ENCODE measurements around the gene RNF146. TPM values are rescaled to one million over a fixed set of nuclear protein-coding genes. Genes with fewer than 3 reads are reported as not detected.

Gene RNF146, protein sequence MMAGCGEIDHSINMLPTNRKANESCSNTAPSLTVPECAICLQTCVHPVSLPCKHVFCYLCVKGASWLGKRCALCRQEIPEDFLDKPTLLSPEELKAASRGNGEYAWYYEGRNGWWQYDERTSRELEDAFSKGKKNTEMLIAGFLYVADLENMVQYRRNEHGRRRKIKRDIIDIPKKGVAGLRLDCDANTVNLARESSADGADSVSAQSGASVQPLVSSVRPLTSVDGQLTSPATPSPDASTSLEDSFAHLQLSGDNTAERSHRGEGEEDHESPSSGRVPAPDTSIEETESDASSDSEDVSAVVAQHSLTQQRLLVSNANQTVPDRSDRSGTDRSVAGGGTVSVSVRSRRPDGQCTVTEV
- 53.0 and 53.9 TPM in 2 replicates for total RNA-seq (2013; cell fraction: nucleolus; rRNA removed)
- total RNA-seq (2014; rRNA removed): 15.4 and 20.2 TPM in 2 replicates
- total RNA-seq (2014; rRNA removed; fragmentation: Illumina TruSeq; extraction: Trizol): 17.9 and 20.6 TPM in 2 replicates
- total RNA-seq (2021): 15.8 and 16.0 TPM in 2 replicates
- 8.8 TPM for polyA plus RNA-seq (2011; ENCODE audit: low read depth)
- polyA plus RNA-seq (2011; rRNA removed): 33.0 and 44.4 TPM in 2 replicates
- polyA plus RNA-seq (2011; cell fraction: cytosol; rRNA removed): 14.5 and 15.3 TPM in 2 replicates
- polyA plus RNA-seq (2011; cell fraction: nucleus; rRNA removed): 31.3 and 42.4 TPM in 2 replicates
- polyA plus RNA-seq (2012): 12.5 and 16.2 TPM in 2 replicates
- 18.0 and 25.0 TPM in 2 replicates for polyA plus RNA-seq (2014; fragmentation: Illumina TruSeq; extraction: Trizol)
- 10 to 100 TPM in 1 of 2 experiments, 1 to 10 TPM in 1; 9.3 to 12.4 TPM for polyA plus RNA-seq (2014; fragmentation: Nextera tagmentation; extraction: Ambion mirVana)
- polyA plus RNA-seq (2014; rRNA removed): 18.6 and 21.9 TPM in 2 replicates
- 10 to 100 TPM; 17.7 to 18.0 TPM for polyA plus RNA-seq (2016; fragmentation: Nextera tagmentation; extraction: Ambion mirVana)
- 21.8 and 26.9 TPM in 2 replicates for polyA minus RNA-seq (2011; rRNA and poly(A)+ RNA removed)
- 5.5 and 6.1 TPM in 2 replicates for polyA minus RNA-seq (2011; cell fraction: cytosol; rRNA and poly(A)+ RNA removed)
- 22.0 and 23.5 TPM in 2 replicates for polyA minus RNA-seq (2011; cell fraction: nucleus; rRNA and poly(A)+ RNA removed)
- percentile 91 among the genes with signal in this experiment for Bru-seq, nascent RNA
- percentile 70 among the genes with signal in this experiment for BruChase-seq, experiment 1, labeled RNA remaining after a 6-hour chase
- BruChase-seq, experiment 2, labeled RNA remaining after a 2-hour chase: percentile 87 among the genes with signal in this experiment
- long read RNA-seq, experiment 1, partial matches to known transcripts: 0 of 1 reads
- long read RNA-seq, experiment 1, other reads (novel, unspliced or antisense): 0 of 1 reads
- long read RNA-seq, experiment 2, transcript RNF146-202 (4 exons, 2,267 nt): minor isoform, 16 of 55 reads
- long read RNA-seq, experiment 2, transcript RNF146-203 (3 exons, 2,369 nt): major isoform, 18 of 55 reads
- long read RNA-seq, experiment 2, partial matches to known transcripts: 5 of 55 reads
- long read RNA-seq, experiment 2, other reads (novel, unspliced or antisense): 7 of 55 reads

DNA sequence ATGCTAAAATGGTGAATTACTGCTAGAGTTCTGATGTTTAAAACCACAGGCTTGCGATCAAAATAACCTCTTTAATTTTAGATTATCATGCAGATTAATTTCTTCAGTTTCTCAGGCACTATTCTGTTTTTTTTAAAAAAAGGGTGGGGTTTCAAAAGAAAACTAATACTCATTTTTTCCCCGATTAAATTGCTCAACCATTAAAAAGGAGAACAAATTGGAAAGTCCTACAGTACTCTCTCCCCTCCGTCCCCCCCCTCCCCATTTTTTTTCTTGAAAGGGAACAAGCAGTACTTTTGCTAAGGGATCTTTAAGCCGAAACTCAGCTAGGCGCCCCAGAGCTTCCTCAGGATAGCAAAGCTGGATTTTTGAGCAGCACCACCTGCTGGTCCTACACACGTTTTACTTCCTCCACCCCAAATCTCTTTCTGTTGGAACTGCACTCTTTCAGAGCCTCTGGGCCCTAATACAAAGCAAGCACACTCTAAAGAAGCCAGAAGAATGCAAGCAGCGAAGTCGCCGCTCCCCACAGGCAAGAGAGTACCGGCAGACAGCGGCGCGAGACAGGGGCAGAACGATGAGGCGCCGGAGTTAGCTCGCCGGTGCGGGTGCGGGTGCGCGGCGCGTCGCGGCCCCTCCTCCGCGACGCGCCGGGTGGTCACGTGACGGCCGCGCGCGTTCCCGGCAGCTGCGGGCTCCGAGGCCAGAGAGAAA, at the start of gene RNF146:
RNF146 (plus strand) TSS at position 687 of the 714 bp plus-strand sequence. CDS start 13,475 bp downstream, outside the sequence.
- Histone ChIP-seq H3K36me3 (ENCODE audit: control insufficient read depth in 2 of 2, insufficient read depth in 2 of 2, low read length in 1 of 2) (no peaks in the 10 kb centered on the region), H3K9ac (ENCODE audit: control insufficient read depth, insufficient read depth, low read length) (peak within 1 kb of the TSS; percentile 92), H3K27me3 (replicated peaks in 1 of 2; ENCODE audit: control insufficient read depth in 2 of 2, insufficient read depth in 2 of 2, low read length in 1 of 2) (no peaks in the 10 kb centered on the region), H2AFZ (ENCODE audit: control insufficient read depth, low read depth, low read length) (peak within 1 kb of the TSS; percentile 99), H3K4me3 (peak within 1 kb of the TSS; percentile 98), H3K4me2 (ENCODE audit: control insufficient read depth, insufficient read depth) (peak within 1 kb of the TSS; percentile 91), H3K9me3 (replicated peaks; ENCODE audit: control insufficient read depth, insufficient read depth, low read length) (no peaks in the 10 kb centered on the region), H3K4me1 (ENCODE audit: control insufficient read depth, insufficient read depth, low read length) (no peaks in the 10 kb centered on the region), H3K79me2 (ENCODE audit: control insufficient read depth, insufficient read depth, low read length) (peaks cover 43% of the 10 kb centered on the region), H3K27ac (ENCODE audit: control insufficient read depth, insufficient read depth) (peak within 1 kb of the TSS; percentile 87), H4K20me1 (ENCODE audit: control insufficient read depth, insufficient read depth) (no peaks in the 10 kb centered on the region)
- intact Hi-C loops (cut with micrococcal nuclease; ENCODE audit: unreplicated experiment) (loop anchor here (2.0 kb wide), 2 partner anchors 24 to 76 kb away; partner anchors contain the start of gene ECHDC1), in situ Hi-C loops (cut with MboI) (no loop called here)
- WGBS (ENCODE audit: insufficient coverage, insufficient replicate concordance, low lambda C conversion rate, missing lambda C conversion rate): under 1% methylated on average over 40 of the region's 40 CpGs
- SMC1A ChIA-PET (ENCODE audit: uncharacterized antibody, unreplicated experiment): interaction anchor here (0.7 to 2.1 kb wide), 16 partner anchors 9 to 462 kb away, joined by 3 to 16 read pairs (median 3); partner anchors contain the start of gene ECHDC1
- CTCF ChIA-PET: interaction anchor here (0.6 to 3.8 kb wide), 33 partner anchors 9 to 1475 kb away, joined by 3 to 58 read pairs (median 4); partner anchors contain the start of genes ECHDC1 and NCOA7
- POLR2A ChIA-PET: interaction anchor here (0.6 to 4.4 kb wide), 14 partner anchors 9 to 625 kb away, joined by 3 to 24 read pairs (median 4); no protein-coding TSS in a partner anchor
- peak; percentile 75 for FAIRE-seq
- BruUV-seq (replicated peaks): no TSS peak
- DNase-seq (ENCODE audit: low read depth, low spot score): peak; percentile 55
- ATAC-seq: peak; percentile 85
- RAD21 ChIA-PET (ENCODE audit: unreplicated experiment): interaction anchor here (0.6 to 1.9 kb wide), 21 partner anchors 10 to 905 kb away, joined by 3 to 19 read pairs (median 3); no protein-coding TSS in a partner anchor
- TF ChIP-seq CBX5 (IDR thresholded peaks at IDR 0.05; ENCODE audit: low read depth) (peak; percentile 71; the same call in 1 of the 2 replicates), RFX5 (IDR thresholded peaks at IDR 0.05; ENCODE audit: low read depth, low read length) (no peak), ZSCAN29 (IDR thresholded peaks at IDR 0.05) (peak; percentile 33; the same call in 1 of the 2 replicates), SRF (IDR thresholded peaks at IDR 0.05; ENCODE audit: low read depth in 2 of 2, low read length in 2 of 2) (no peak), TCF3 (IDR thresholded peaks at IDR 0.05; ENCODE audit: borderline replicate concordance, insufficient read depth, low read depth, low read length) (no peak), IRF4 (IDR thresholded peaks at IDR 0.05; ENCODE audit: low read depth, low read length) (no peak), CHD4 (IDR thresholded peaks at IDR 0.05) (no peak), EZH2 (IDR thresholded peaks at IDR 0.05; ENCODE audit: borderline replicate concordance, control insufficient read depth, low read depth, low read length) (no peak), GABPA (IDR thresholded peaks at IDR 0.05; ENCODE audit: low read depth) (no peak), USF1 (IDR thresholded peaks at IDR 0.05; ENCODE audit: borderline replicate concordance, extremely low read length, insufficient read depth, low read depth, low read length) (peak; percentile 93), IKZF1 (conservative IDR thresholded peaks at IDR 0.05) (peak; percentile 58), ZNF687 (IDR thresholded peaks at IDR 0.05) (peak; percentile 54; the same call in 1 of the 2 replicates)
